GM19099 (cell line): ENCODE measurements around the gene CCDC136.

Source experiments
- POLR2A ChIP-seq: IDR thresholded peaks from 3 replicates; pipeline ENCODE4 v1.6.1; 2011; ENCODE audit warnings: low read depth; ENCODE audit not compliant: insufficient read length; ENCODE audit errors: extremely low read depth

The CCDC136 gene

GRCh38 chr7:128810473-128810872, 18.7 kb downstream of the CCDC136 start:
- no peak for TF ChIP-seq POLR2A

GRCh38 chr7:128810997-128811396, 19.2 kb downstream of the CCDC136 start:
- no peak for TF ChIP-seq POLR2A

GRCh38 chr7:128811631-128812430, 20.1 kb downstream of the CCDC136 start:
- TF ChIP-seq POLR2A, result no peak

- no peak for TF ChIP-seq POLR2A
Measured at GRCh38 chr7:128812514-128813168, 20.9 kb downstream of the CCDC136 start.

- no peak for TF ChIP-seq POLR2A
Measured at GRCh38 chr7:128814499-128814898, 22.7 kb downstream of the CCDC136 start.

GRCh38 chr7:128815289-128815942, 23.6 kb downstream of the CCDC136 start:
- no peak for TF ChIP-seq POLR2A

- TF ChIP-seq POLR2A, result no peak
Measured at GRCh38 chr7:128818694-128819093, 26.9 kb downstream of the CCDC136 start.

- TF ChIP-seq POLR2A, result no peak
Measured at GRCh38 chr7:128821724-128822123, 30.0 kb downstream of the CCDC136 start.

- no peak for TF ChIP-seq POLR2A
Measured at GRCh38 chr7:128826512-128826911, 34.7 kb downstream of the CCDC136 start.

- no peak for TF ChIP-seq POLR2A
Measured at GRCh38 chr7:128826916-128827247, 35.1 kb downstream of the CCDC136 start.

GRCh38 chr7:128827248-128827958, 35.6 kb downstream of the CCDC136 start:
- TF ChIP-seq POLR2A, result no peak

- TF ChIP-seq POLR2A, result no peak
Measured at GRCh38 chr7:128827971-128828711, 36.4 kb downstream of the CCDC136 start.

GRCh38 chr7:128829391-128830166, 37.8 kb downstream of the CCDC136 start:
- no peak for TF ChIP-seq POLR2A
